ENCODE data around the gene CLDN9.

Gene CLDN9

GRCh38 chr16:3013491-3013951 lies 798 bp downstream of the CLDN9 start:
- TF ChIP-seq, protein P1, sequence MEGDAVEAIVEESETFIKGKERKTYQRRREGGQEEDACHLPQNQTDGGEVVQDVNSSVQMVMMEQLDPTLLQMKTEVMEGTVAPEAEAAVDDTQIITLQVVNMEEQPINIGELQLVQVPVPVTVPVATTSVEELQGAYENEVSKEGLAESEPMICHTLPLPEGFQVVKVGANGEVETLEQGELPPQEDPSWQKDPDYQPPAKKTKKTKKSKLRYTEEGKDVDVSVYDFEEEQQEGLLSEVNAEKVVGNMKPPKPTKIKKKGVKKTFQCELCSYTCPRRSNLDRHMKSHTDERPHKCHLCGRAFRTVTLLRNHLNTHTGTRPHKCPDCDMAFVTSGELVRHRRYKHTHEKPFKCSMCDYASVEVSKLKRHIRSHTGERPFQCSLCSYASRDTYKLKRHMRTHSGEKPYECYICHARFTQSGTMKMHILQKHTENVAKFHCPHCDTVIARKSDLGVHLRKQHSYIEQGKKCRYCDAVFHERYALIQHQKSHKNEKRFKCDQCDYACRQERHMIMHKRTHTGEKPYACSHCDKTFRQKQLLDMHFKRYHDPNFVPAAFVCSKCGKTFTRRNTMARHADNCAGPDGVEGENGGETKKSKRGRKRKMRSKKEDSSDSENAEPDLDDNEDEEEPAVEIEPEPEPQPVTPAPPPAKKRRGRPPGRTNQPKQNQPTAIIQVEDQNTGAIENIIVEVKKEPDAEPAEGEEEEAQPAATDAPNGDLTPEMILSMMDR (IDR thresholded peaks at IDR 0.05; ENCODE audit: low read depth, low read length): no peak
- Histone ChIP-seq H3K4me3 (ENCODE audit: low read depth, low read length) (no peak overlapping the region), H3K36me3 (no peaks in the 10 kb centered on the region), H3K27me3 (ENCODE audit: insufficient read depth, low read depth, severe bottlenecking) (no peaks in the 10 kb centered on the region), H3K27ac (peak overlapping the region; percentile 56), H3K9me3 (ENCODE audit: severe bottlenecking) (no peaks in the 10 kb centered on the region)
- DNase-seq: no peak

GRCh38 chr16:3013998-3014690 lies 1.4 kb downstream of the CLDN9 start:
- no peaks in the 10 kb centered on the region for H3K27me3 ChIP-seq (ENCODE audit: insufficient read depth, low read depth, severe bottlenecking)
- no peaks in the 10 kb centered on the region for H3K36me3 ChIP-seq
- TF ChIP-seq, protein P1 (IDR thresholded peaks at IDR 0.05; ENCODE audit: low read depth, low read length): no peak
- H3K27ac ChIP-seq: peak overlapping the region; percentile 56
- no peaks in the 10 kb centered on the region for H3K9me3 ChIP-seq (ENCODE audit: severe bottlenecking)
- DNase-seq: peak; percentile 71
- H3K4me3 ChIP-seq (ENCODE audit: low read depth, low read length): no peak overlapping the region

DNA sequence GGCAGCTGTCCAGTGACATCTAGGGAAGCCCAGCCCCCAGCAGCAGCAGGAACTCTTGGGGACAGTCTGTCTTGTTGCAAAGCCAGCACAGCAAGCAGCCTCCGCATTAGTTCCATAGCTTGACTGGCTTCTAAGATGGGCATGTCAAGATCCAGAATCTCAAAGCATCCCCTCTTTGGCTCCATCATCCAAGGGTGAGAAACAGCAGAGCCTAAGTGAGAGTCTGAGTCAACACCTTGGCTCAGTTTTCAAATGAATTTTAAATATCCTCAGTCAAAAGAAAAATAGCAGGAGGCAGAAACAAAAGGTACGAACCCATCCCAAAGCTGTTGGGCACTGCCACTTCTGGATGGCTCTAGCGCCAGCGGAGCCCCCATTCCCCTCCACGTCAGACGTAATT lies 2.2 kb downstream of the CLDN9 start:
- H3K27ac ChIP-seq: no peak overlapping the region
- DNase-seq: no peak
- TF ChIP-seq, protein P1 (IDR thresholded peaks at IDR 0.05; ENCODE audit: low read depth, low read length): no peak
- H3K4me3 ChIP-seq (ENCODE audit: low read depth, low read length): no peak overlapping the region
- no peaks in the 10 kb centered on the region for H3K9me3 ChIP-seq (ENCODE audit: severe bottlenecking)
- no peaks in the 10 kb centered on the region for H3K27me3 ChIP-seq (ENCODE audit: insufficient read depth, low read depth, severe bottlenecking)
- H3K36me3 ChIP-seq: no peaks in the 10 kb centered on the region

DNA sequence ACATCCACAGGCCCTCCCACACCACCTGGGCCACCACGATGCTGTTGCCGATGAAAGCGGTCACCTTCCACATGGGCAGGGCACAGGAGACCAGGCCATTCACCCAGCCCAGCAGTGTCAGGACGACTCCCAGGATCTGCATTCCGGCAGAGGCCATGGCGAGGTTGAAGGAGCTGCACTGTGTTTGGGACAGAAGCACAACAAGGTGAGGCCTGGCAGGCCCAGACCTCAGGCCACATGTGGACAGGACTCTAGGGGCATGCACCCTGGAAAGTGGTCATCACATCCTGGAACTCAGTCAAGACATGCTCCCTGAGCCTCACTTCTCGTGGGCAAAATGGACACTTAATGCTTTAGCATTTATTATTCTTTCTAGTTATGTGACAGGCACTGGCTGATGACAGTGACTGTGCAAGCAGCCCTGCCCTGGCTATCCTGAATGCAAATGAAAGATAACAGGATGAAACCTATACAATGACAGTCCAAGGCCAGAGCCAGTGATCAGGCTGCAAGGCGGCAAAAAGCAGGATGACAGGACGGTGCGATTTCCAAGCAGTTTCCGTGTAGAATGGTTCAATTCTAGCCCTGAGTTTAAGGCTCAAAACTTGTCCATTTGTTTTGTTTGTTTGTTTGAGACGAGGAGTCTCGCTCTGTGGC lies 3.3 kb downstream of the CLDN9 start:
- TF ChIP-seq, protein P1 (IDR thresholded peaks at IDR 0.05; ENCODE audit: low read depth, low read length): no peak
- Histone ChIP-seq H3K27ac (no peak overlapping the region), H3K9me3 (ENCODE audit: severe bottlenecking) (no peaks in the 10 kb centered on the region), H3K36me3 (no peaks in the 10 kb centered on the region), H3K4me3 (ENCODE audit: low read depth, low read length) (no peak overlapping the region), H3K27me3 (ENCODE audit: insufficient read depth, low read depth, severe bottlenecking) (no peaks in the 10 kb centered on the region)
- DNase-seq: no peak

GRCh38 chr16:3017344-3017743 lies 4.6 kb downstream of the CLDN9 start:
- TF ChIP-seq, protein P1 (IDR thresholded peaks at IDR 0.05; ENCODE audit: low read depth, low read length): no peak

More at GRCh38 chr16:3017344-3017743, 4.6 kb downstream of the CLDN9 start:
- Histone ChIP-seq H3K9me3 (ENCODE audit: severe bottlenecking) (no peaks in the 10 kb centered on the region), H3K27me3 (ENCODE audit: insufficient read depth, low read depth, severe bottlenecking) (no peaks in the 10 kb centered on the region), H3K36me3 (peaks cover 4% of the 10 kb centered on the region; the same call in 1 of the 2 replicates), H3K4me3 (ENCODE audit: low read depth, low read length) (no peak overlapping the region), H3K27ac (no peak overlapping the region)
- no peak for DNase-seq

Data from WERI-Rb-1 (cell line).